Ectodermal cell (in vitro differentiated cells): ENCODE results near the gene STRC. TPM values are rescaled to one million over a fixed set of nuclear protein-coding genes. Genes with fewer than 3 reads are reported as not detected.
"Not testable (repeated sequence)": the region's sequence is repeated elsewhere in the genome, so short reads cannot be mapped to it uniquely, and the experiment has no call there.

Source experiments
- H3K27ac ChIP-seq: 2 replicates; pipeline ENCODE4 v1.7.0; 2013; ENCODE audit warnings: mild to moderate bottlenecking, low read depth, low read length; ENCODE audit not compliant: insufficient read depth, poor library complexity, severe bottlenecking
- H3K27me3 ChIP-seq: 2 replicates; pipeline ENCODE4 v1.7.0; 2013; ENCODE audit warnings: mild to moderate bottlenecking, low read length; ENCODE audit not compliant: insufficient read depth, control insufficient read depth, poor library complexity, severe bottlenecking
- H3K36me3 ChIP-seq: one replicate; pipeline ENCODE4 v1.7.0; 2013; ENCODE audit warnings: low read length; ENCODE audit not compliant: control insufficient read depth, insufficient read depth
- H3K4me1 ChIP-seq: one replicate; pipeline ENCODE4 v1.7.0; 2013; ENCODE audit warnings: low read length; ENCODE audit not compliant: control insufficient read depth, insufficient read depth
- H3K4me3 ChIP-seq: 2 replicates; pipeline ENCODE4 v1.7.0; 2013; ENCODE audit warnings: low read depth, low read length, control low read depth; ENCODE audit not compliant: insufficient read depth
- H3K9me3 ChIP-seq: 2 replicates; pipeline ENCODE4 v1.7.0; 2013; ENCODE audit warnings: mild to moderate bottlenecking, low read length, moderate library complexity; ENCODE audit not compliant: control insufficient read depth
- WGBS, 2 experiments: methylation state at CpG; one replicate each; pipeline ENCODE4 v1.1.7; 2013; ENCODE audit warnings: missing lambda C conversion rate in 2 of 2; 5-methylcytosine and 5-hydroxymethylcytosine counted together
- polyA plus RNA-seq, 4 experiments: library from polyadenylated mRNA; stranded (reverse); fragments of 50-300 nt; gene quantifications; one replicate each; pipeline ENCODE4 v1.2.3, GENCODE V29; 2013

STRC gene
- polyA plus RNA-seq (2013, experiment 1 of 4): 2.3 TPM
- polyA plus RNA-seq (2013, experiment 2 of 4): 1.7 TPM
- 1.2 TPM for polyA plus RNA-seq (2013, experiment 3 of 4)
- polyA plus RNA-seq (2013, experiment 4 of 4): 1.5 TPM

DNA sequence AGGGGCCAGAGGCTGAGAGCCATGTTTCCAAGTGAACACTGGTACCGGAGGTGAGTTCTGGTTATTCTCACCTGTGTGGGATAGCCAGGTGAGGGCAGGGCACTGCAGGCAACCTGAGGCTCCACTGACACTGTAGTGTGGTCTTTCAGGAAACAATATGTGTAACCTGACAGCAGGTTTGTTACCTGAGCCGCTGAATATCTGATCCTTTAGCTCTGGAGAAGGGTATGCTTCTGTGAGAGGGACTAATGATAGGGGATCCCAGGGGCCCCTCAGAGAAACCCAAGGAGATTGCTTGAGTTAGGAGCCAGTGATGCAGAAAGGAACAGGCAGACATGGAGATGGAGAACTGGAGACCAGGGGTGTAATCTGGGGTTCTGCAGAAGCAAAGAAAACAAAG is at the start of gene STRC:
Gene STRC, minus strand, starts transcription at position 101 of the 400 bp plus-strand sequence. Its CDS starts 78 bp downstream, at position 23.
- WGBS, 2 experiments: no CpG with 5 or more reads among the region's 2 CpGs
- not testable (repeated sequence) for H3K36me3 ChIP-seq, H3K9me3 ChIP-seq, H3K27me3 ChIP-seq, H3K4me1 ChIP-seq, H3K27ac ChIP-seq, H3K4me3 ChIP-seq

DNA sequence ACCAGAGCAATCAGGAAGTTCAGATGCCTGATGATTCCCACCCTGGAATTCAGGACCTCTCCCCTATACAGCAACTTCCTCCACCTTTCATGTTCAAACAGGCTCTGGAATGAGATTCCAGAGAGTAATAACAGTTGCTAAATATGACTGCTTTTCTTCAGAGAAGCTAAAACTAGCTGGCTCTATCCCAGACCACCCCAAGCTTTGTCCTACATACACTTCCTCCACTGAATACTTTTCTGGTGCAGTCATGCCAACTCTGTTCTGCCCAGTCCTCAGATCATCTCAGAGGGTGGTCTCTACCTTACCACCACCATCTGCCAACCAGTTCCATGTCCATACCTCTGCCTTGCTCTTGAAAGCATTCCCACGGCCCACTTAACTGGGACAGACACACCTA is 47.6 kb upstream of the STRC start:
- H3K27me3 ChIP-seq, H3K9me3 ChIP-seq, H3K4me3 ChIP-seq, H3K36me3 ChIP-seq, H3K4me1 ChIP-seq, H3K27ac ChIP-seq: not testable (repeated sequence)
- no CpG with 5 or more reads among the region's 1 CpG for WGBS, 2 experiments

DNA sequence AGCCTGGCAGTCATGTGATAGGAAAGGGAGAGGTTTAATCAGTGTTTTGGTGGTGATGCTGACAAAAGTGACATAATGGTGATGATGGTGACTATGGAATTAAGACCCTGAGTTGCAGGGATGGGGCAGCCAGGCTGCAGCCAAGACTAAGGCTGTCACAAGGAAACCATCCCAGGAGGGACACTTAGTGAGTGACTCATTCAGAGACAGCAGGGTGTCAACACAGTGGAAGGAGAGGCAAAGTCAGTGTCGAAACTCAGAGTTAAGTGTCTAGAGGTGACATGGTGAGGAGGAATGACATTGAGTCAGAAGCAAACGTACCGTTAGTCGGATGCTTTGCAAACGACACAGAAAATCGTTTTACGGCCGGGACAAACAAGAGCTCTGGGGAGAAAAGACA is 44.7 kb upstream of the STRC start:
- H3K4me3 ChIP-seq, H3K9me3 ChIP-seq, H3K27ac ChIP-seq, H3K27me3 ChIP-seq, H3K36me3 ChIP-seq, H3K4me1 ChIP-seq: not testable (repeated sequence)
- no CpG with 5 or more reads among the region's 8 CpGs for WGBS, 2 experiments

DNA sequence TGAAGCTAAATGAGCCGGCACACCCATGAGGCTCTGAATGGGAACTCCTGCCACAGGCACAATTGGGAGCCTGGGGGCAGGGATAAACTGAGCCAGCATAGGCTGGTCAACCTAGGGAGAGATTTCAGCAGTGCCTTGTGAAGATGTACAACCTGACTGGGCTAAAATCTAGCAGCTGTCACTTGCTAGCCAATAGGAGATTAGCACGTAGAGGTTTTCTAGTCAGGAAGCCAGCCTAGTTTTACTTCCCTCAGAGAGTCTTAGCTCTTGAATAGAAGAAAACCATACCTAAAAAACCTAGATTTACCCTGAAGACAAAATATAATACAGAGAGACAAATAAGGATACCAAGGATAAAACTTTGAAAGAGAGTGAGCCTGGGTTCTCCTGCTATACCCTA is 43.7 kb upstream of the STRC start:
- WGBS, 2 experiments: no CpG with 5 or more reads among the region's 2 CpGs
- H3K36me3 ChIP-seq, H3K27ac ChIP-seq, H3K9me3 ChIP-seq, H3K4me1 ChIP-seq, H3K4me3 ChIP-seq, H3K27me3 ChIP-seq: not testable (repeated sequence)

DNA sequence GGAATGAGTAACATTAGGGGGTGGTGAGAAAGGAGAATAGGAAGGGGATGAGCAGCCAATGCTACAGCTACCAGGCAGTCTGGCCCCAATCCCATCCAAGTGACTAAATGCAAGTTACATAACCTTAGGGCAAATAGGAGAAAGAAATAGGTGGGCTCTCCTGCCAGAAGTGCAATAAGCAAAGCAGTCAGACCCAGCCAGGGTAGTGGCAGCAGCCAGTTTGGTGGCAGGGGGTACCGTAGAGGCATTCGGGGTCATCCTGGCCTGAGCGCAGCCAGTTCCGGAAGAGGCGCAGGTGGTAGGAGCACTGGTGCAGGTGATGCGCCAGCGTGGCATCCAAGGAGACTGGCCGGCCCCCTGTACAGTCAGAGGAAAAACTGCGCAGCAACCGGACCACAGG is 41.1 kb upstream of the STRC start:
- not testable (repeated sequence) for H3K27ac ChIP-seq

DNA sequence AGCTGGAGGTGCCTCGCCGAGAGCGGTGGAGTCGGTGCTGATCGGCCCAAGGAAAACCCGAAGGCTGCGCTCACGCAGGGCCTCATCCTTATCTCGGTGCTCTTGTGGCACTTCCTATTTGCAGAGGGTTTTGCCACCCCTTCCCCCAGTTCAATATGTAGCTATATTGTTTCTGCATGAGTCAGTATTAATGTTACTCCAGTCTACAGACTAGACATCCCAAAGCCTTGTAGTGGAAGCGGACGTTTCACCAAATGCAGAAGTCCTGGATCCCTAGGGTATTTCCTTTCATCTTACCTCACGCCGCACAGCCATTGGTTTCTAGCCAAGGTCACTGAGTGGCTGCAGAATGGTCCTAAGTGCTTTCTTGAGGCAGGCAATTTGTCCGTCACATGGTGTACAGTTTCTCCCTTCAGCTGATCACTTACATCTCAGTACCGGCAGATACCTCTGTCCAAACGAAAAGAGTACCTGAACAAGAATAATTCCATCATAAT is 30.9 kb upstream of the STRC start:
- not testable (repeated sequence) for H3K4me1 ChIP-seq, H3K27me3 ChIP-seq, H3K4me3 ChIP-seq, H3K36me3 ChIP-seq, H3K27ac ChIP-seq, H3K9me3 ChIP-seq
- 97 to 98% methylated on average over 16 of the region's 16 CpGs for WGBS, 2 experiments

More for the DNA sequence above, 41.1 kb upstream of the STRC start:
- not testable (repeated sequence) for H3K27me3 ChIP-seq, H3K36me3 ChIP-seq, H3K9me3 ChIP-seq, H3K4me1 ChIP-seq, H3K4me3 ChIP-seq
- WGBS, 2 experiments: no CpG with 5 or more reads among the region's 10 CpGs

DNA sequence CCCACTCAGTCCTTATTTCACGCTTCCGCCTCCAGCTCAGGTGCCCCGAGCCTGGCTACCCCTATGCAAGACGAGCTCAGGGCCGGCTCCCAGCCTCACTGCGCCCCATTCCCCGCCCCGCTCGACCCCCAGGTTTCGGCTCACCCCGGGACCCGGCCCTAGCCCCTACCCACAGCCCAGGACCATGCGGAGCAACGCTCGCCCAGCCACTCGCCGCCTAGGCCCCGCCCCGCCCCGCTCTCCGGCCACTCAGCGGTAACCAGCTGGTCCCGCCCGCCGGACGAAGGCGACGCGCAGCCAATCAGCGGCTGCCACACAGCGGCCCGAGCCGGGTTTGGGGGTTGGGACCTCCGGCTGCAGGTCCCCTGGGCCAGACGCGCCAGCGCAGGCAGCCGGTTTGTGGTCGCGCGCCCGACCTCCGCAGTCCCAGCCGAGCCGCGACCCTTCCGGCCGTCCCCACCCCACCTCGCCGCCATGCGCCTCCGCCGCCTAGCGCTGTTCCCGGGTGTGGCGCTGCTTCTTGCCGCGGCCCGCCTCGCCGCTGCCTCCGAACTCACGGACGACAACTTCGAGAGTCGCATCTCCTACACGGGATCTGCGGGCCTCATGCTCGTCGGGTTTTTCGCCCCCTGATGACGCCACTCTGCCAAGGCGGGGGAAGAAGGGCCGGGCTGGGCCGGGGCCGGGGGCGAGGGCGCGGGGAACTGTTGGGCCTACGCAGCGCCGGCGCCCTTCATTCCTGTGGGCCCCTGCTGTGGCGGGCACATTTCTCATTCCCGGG is 30.2 kb upstream of the STRC start, which contains the start of gene CATSPER2:
Gene CATSPER2, minus strand, starts transcription at position 196 of the 781 bp plus-strand sequence. CDS start 783 bp downstream, outside the sequence.
- Histone ChIP-seq H3K4me3 (no peak within 1 kb of the TSS), H3K4me1 (no peaks in the 10 kb centered on the region), H3K27me3 (no peaks in the 10 kb centered on the region), H3K9me3 (no peaks in the 10 kb centered on the region), H3K36me3 (peaks cover 7% of the 10 kb centered on the region), H3K27ac (no peak within 1 kb of the TSS)
- 95% methylated on average over 85 of the region's 85 CpGs for WGBS, 2 experiments

DNA sequence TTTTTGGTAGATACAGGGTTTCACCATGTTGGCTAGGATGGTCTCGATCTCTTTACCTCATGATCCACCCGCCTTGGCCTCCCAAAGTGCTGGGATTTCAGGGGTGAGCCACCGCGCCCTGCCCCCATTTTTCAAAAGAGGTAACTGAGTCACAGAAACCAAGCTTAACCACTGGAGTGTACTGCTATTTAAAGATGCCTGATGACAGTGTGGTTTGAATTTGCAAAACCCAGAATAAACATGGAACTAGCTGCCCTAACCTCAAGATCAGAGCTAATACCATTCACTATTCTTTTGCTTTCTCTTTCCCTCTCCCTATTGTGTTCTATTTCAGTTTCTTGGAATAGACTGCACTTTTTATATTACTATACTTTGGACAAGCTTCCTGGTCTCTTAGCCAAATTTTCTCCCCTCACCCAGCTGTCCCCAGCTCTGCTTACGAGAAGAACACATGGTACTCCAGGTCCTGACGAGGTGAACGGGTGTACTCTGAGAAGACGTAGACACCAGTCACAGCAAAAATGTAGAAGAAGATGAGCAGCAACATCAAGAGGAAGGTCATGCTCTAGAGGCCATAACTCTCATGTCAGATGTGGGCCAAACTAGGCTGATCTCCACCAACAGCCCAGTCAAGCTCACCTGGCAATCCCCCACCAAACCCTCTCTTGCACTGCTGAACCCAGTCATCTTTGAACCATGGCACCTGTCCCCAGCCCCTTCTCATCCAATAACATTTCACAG is 20.0 kb upstream of the STRC start:
- not testable (repeated sequence) for H3K36me3 ChIP-seq, H3K4me1 ChIP-seq, H3K27me3 ChIP-seq, H3K9me3 ChIP-seq, H3K27ac ChIP-seq, H3K4me3 ChIP-seq
- WGBS, 2 experiments: 91 to 94% methylated on average over 8 of the region's 8 CpGs

DNA sequence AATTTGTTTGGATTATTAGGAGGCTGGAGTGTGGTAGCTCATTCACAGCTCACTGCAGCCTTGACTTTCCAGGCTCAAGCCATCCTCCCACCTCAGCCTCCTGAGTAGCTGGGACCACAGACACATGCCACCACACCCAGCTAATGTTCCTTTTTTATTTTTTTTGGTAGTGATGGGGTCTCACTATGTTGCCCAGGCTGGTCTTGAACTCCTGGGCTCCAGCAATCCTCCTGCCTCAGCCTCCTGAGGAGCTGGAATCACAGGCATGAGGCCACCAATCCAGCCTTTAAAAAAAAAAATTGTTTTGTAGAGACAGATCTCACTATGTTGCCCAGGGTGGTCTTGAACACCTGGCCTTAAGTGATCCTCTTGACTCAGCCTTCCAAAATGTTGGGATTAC is 8.3 kb upstream of the STRC start:
- H3K36me3 ChIP-seq, H3K27me3 ChIP-seq, H3K9me3 ChIP-seq, H3K27ac ChIP-seq, H3K4me1 ChIP-seq, H3K4me3 ChIP-seq: not testable (repeated sequence)

DNA sequence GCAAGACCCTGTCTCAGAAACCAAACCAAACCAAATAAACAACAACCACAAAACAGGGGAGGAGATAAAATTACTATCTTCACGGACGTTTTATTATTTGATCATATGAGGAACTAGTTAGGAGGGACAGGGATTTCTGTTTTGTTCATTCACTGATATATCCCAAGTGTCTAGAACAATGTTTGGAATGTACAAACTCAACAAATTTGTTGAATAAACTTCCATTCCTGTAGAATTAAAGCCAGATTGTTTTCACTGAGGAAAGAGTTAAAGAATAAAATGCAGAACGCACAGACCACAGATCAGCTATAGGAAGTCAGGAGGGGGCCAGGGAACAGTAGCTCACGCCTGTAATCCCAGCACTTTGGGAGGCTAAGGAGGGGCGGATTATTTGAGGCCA is 6.5 kb upstream of the STRC start:
- Histone ChIP-seq H3K4me3 (no peak overlapping the region), H3K27me3 (no peaks in the 10 kb centered on the region), H3K36me3 (no peaks in the 10 kb centered on the region), H3K9me3 (no peaks in the 10 kb centered on the region), H3K4me1 (no peaks in the 10 kb centered on the region), H3K27ac (no peak overlapping the region)
- 79 to 89% methylated on average over 5 of the region's 5 CpGs for WGBS, 2 experiments
